Ishikawa (cell line): Measurements from ENCODE around the gene PREP.

Source experiments
- CEBPB ChIP-seq: IDR thresholded peaks from 2 replicates; pipeline ENCODE4 v1.6.1; 2012
- EGR1 ChIP-seq: IDR thresholded peaks from 2 replicates; pipeline ENCODE4 v1.6.1; 2012
- EP300 ChIP-seq: IDR thresholded peaks from 2 replicates; pipeline ENCODE4 v1.6.1; 2012; ENCODE audit warnings: borderline replicate concordance

DNA sequence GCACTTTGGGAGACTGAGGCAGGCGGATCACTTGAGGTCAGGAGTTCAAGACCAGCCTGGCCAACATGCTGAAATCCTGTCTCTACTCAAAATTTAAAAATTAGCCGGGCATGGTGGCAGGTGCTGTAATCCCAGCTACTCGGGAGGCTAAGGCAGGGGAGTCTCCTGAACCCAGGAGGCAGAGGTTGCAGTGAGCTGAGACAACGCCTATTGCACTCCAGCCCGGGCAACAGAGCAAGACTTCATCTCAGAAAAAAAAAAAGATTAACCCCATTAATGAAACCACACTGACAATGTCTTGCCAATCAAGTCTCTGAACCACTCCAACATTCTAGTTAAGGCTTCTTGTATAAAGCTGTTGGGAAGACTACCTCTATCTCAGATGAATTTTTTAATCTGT, 4.0 kb downstream of the PREP start:
- TF ChIP-seq EGR1 (no peak), CEBPB (no peak), EP300 (no peak)
